ENCODE measurements around the gene SHLD2.
"Not testable (repeated sequence)": the region's sequence is repeated elsewhere in the genome, so short reads cannot be mapped to it uniquely, and the experiment has no call there.

Gene SHLD2

GRCh38 chr10:87149020-87149609 lies 54.1 kb downstream of the SHLD2 start:
- not testable (repeated sequence) for H3K4me3 ChIP-seq (replicated peaks; ENCODE audit: low read depth, low read length); DNase-seq (ENCODE audit: extremely low read depth, low read depth)
- peak; percentile 2 for TF ChIP-seq CTCF (IDR thresholded peaks at IDR 0.05; ENCODE audit: low read depth, low read length, missing control alignments)

DNA sequence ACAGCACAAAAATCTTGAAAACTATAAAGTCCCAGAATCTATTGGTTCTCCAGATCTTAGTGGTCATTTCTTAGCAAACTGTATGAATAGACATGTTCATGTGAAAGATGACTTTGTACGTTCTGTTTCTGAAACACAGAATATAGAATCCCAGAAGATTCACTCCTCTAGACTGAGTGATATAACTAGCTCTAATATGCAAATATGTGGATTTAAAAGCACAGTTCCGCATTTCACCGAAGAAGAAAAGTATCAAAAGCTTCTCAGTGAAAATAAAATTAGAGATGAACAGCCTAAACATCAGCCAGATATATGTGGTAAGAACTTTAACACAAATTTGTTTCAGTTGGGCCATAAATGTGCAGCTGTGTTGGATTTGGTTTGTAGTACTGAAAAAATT lies 56.5 kb downstream of the SHLD2 start:
- DNase-seq (ENCODE audit: extremely low read depth, low read depth); H3K4me3 ChIP-seq (replicated peaks; ENCODE audit: low read depth, low read length): not testable (repeated sequence)

DNA sequence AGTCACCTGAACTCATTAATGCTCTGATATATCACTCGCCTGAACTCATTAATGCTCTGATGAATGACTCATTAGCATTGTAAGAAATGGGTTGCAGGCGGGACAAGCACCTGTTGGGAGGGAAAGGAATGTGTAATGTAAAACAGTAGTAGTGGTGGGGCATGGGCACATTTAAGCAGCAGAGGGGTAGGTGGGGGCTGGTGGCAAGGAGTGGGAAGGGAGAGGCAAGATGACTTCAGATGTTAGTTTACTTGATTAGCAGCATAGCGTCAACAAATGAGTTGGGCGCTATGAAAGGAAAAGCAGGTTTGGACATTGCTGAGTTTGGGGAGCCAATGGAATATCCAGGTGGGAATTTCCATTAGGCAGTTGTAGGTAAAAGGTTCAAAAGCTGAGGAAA lies 61.8 kb downstream of the SHLD2 start:
- DNase-seq (ENCODE audit: extremely low read depth, low read depth), result not testable (repeated sequence)

GRCh38 chr10:87157821-87158220 lies 62.8 kb downstream of the SHLD2 start:
- H3K4me3 ChIP-seq (replicated peaks; ENCODE audit: low read depth, low read length); DNase-seq (ENCODE audit: extremely low read depth, low read depth): not testable (repeated sequence)

More for the DNA sequence above, 61.8 kb downstream of the SHLD2 start:
- H3K4me3 ChIP-seq (replicated peaks; ENCODE audit: low read depth, low read length), result not testable (repeated sequence)

- DNase-seq (ENCODE audit: extremely low read depth, low read depth); H3K4me3 ChIP-seq (replicated peaks; ENCODE audit: low read depth, low read length): not testable (repeated sequence)
Observed at GRCh38 chr10:87162703-87163293, 67.8 kb downstream of the SHLD2 start.

GRCh38 chr10:87163414-87163813 lies 68.4 kb downstream of the SHLD2 start:
- DNase-seq (ENCODE audit: extremely low read depth, low read depth); H3K4me3 ChIP-seq (replicated peaks; ENCODE audit: low read depth, low read length): not testable (repeated sequence)

- not testable (repeated sequence) for DNase-seq (ENCODE audit: extremely low read depth, low read depth); H3K4me3 ChIP-seq (replicated peaks; ENCODE audit: low read depth, low read length)
Observed at GRCh38 chr10:87169857-87170256, 74.9 kb downstream of the SHLD2 start.

GRCh38 chr10:87170705-87171104 lies 75.7 kb downstream of the SHLD2 start:
- H3K4me3 ChIP-seq (replicated peaks; ENCODE audit: low read depth, low read length); DNase-seq (ENCODE audit: extremely low read depth, low read depth): not testable (repeated sequence)

DNA sequence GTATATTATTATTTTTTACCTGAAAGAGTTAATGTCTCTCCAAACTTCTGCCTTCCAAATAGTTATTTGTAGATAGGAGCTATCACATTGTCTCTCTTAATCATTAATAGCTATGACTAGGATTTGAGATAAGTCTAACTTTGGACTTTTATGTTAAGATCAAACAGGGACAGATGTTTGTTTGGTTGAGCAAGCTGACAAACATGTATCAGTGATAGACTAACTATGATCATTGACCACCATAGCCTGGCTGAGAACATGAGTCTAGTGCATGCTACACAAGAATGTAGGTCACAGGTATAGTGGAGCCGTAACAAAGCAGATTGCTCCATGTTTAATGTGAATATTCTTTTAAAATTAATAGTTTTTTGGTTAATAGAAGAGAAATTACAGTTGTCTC lies 76.7 kb downstream of the SHLD2 start:
- not testable (repeated sequence) for DNase-seq (ENCODE audit: extremely low read depth, low read depth); H3K4me3 ChIP-seq (replicated peaks; ENCODE audit: low read depth, low read length)

DNA sequence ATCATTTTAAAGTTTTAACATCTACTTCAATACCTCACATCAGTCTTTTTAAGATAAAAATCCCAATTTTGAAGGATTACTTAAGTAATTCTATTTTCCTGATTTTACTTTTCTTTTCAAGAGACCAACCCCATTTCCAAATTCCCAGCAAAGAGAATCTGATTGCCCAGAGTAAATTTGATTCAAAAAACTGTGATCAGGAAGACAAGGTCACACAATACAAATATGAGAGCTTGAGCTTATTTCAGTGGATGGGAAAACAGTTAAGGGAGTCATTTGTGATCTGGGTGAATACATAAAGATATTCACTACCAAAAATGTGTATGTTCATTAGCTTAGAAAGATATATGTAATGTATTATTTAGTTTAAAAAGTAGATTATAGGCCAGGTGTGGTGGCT lies 77.2 kb downstream of the SHLD2 start:
- DNase-seq (ENCODE audit: extremely low read depth, low read depth); H3K4me3 ChIP-seq (replicated peaks; ENCODE audit: low read depth, low read length): not testable (repeated sequence)

DNA sequence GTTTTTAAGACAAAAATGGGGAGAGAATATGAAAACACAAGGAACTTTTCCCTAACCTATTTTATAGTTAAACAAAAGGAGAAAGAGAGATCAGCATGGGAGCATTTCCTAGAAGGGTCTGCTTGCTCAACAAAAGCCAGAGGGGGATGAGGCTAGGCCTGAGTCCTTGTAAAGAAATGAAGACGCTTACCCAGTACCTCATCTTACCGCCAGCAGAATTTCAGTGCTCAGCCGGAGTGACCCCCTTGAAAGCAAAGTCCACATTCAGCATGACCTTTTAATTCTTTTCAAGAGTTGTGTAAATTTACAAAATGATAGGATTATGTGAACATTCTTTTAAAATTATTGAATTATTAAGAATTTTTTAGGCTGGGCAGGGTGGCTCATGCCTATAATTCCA lies 82.6 kb downstream of the SHLD2 start:
- DNase-seq (ENCODE audit: extremely low read depth, low read depth); H3K4me3 ChIP-seq (replicated peaks; ENCODE audit: low read depth, low read length): not testable (repeated sequence)

GRCh38 chr10:87184421-87184820 lies 89.4 kb downstream of the SHLD2 start:
- DNase-seq (ENCODE audit: extremely low read depth, low read depth), result not testable (repeated sequence)

GRCh38 chr10:87186016-87186415 lies 91.0 kb downstream of the SHLD2 start:
- not testable (repeated sequence) for DNase-seq (ENCODE audit: extremely low read depth, low read depth)

More at GRCh38 chr10:87184421-87184820, 89.4 kb downstream of the SHLD2 start:
- H3K4me3 ChIP-seq (replicated peaks; ENCODE audit: low read depth, low read length), result not testable (repeated sequence)

DNA sequence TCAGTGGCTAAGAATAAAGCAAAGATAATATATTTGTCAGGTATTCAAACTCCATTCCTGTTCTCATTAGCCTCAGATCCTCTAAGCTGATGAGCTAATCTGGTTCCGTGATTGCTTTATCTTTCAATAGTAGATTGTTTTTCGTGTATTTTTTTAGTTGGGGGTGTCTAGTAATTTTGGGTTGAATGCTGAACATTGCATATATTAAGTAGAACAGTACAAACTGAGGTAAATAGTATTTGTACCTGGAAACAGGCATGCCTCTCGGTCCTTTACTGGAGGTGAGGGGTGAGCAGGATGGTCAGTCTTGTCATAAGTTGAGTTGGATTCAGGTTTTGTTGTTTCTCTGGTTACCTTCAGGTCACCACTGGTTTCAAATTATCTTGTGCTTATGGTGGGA lies 92.6 kb downstream of the SHLD2 start:
- not testable (repeated sequence) for DNase-seq (ENCODE audit: extremely low read depth, low read depth); H3K4me3 ChIP-seq (replicated peaks; ENCODE audit: low read depth, low read length)

More at GRCh38 chr10:87186016-87186415, 91.0 kb downstream of the SHLD2 start:
- not testable (repeated sequence) for H3K4me3 ChIP-seq (replicated peaks; ENCODE audit: low read depth, low read length)

- DNase-seq (ENCODE audit: extremely low read depth, low read depth); H3K4me3 ChIP-seq (replicated peaks; ENCODE audit: low read depth, low read length): not testable (repeated sequence)
Observed at GRCh38 chr10:87191841-87192240, 96.8 kb downstream of the SHLD2 start.

DNA sequence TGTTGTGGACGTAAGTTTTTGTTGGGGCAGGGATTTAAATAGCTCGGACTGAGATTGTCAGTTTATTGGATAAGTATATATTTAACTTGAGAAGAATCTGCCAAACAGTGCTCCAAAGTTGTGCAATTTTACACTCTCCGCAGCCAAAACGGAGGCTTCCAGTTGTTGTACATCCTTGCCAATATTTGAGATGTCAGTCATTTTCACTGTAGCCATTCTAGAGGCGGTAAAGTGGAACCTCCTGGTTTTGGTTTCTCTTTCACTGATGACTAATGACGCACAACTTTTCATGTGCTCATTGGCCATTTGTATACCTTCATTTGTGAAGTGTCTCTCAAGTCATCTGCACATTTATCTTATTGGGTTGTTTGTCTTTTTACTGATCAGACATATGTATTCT lies 105.9 kb downstream of the SHLD2 start:
- H3K4me3 ChIP-seq (replicated peaks; ENCODE audit: low read depth, low read length); DNase-seq (ENCODE audit: extremely low read depth, low read depth): not testable (repeated sequence)

DNA sequence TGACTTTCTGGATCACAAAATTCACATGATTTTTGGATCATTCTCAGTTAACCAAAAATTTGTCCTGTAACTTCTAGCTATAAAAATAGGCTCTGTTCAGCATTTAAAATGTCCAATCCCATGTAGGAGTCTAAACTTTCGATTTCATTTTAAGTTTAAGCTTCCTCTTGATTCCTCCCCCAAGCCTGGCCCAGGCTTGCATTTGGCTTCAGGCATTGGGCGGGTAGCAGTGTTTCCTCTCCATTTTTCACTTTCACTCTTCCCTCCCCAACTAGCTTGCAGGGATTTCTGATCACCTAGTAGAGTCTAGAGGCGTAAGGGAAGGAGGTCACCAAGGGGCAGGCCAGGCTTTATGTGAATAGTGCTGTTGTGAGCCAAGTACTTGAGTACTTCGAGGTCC lies 109.8 kb downstream of the SHLD2 start:
- H3K4me3 ChIP-seq (replicated peaks; ENCODE audit: low read depth, low read length); DNase-seq (ENCODE audit: extremely low read depth, low read depth): not testable (repeated sequence)

GRCh38 chr10:87206922-87207321 lies 111.9 kb downstream of the SHLD2 start:
- not testable (repeated sequence) for H3K4me3 ChIP-seq (replicated peaks; ENCODE audit: low read depth, low read length); DNase-seq (ENCODE audit: extremely low read depth, low read depth)
